CD4-positive, alpha-beta T cell treated with Interleukin-12 subunit alpha and Interleukin-12 subunit beta, for 1 hour (primary cell): ENCODE measurements around the gene TCOF1.
A peak's percentile ranks its signal among the peaks of the same experiment; 100 is the strongest.

Source experiments
- DNase-seq: peaks from one replicate; pipeline ENCODE4 v3.0.0-alpha.2; 2020

The TCOF1 gene, protein sequence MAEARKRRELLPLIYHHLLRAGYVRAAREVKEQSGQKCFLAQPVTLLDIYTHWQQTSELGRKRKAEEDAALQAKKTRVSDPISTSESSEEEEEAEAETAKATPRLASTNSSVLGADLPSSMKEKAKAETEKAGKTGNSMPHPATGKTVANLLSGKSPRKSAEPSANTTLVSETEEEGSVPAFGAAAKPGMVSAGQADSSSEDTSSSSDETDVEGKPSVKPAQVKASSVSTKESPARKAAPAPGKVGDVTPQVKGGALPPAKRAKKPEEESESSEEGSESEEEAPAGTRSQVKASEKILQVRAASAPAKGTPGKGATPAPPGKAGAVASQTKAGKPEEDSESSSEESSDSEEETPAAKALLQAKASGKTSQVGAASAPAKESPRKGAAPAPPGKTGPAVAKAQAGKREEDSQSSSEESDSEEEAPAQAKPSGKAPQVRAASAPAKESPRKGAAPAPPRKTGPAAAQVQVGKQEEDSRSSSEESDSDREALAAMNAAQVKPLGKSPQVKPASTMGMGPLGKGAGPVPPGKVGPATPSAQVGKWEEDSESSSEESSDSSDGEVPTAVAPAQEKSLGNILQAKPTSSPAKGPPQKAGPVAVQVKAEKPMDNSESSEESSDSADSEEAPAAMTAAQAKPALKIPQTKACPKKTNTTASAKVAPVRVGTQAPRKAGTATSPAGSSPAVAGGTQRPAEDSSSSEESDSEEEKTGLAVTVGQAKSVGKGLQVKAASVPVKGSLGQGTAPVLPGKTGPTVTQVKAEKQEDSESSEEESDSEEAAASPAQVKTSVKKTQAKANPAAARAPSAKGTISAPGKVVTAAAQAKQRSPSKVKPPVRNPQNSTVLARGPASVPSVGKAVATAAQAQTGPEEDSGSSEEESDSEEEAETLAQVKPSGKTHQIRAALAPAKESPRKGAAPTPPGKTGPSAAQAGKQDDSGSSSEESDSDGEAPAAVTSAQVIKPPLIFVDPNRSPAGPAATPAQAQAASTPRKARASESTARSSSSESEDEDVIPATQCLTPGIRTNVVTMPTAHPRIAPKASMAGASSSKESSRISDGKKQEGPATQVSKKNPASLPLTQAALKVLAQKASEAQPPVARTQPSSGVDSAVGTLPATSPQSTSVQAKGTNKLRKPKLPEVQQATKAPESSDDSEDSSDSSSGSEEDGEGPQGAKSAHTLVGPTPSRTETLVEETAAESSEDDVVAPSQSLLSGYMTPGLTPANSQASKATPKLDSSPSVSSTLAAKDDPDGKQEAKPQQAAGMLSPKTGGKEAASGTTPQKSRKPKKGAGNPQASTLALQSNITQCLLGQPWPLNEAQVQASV (N-terminal part only)

GRCh38 chr5:150357326-150358260, at the start of gene TCOF1:
TSS of gene TCOF1 (plus strand) at chr5:150357697. CDS start at chr5:150357747, 50 bp downstream.
- peak; percentile 97 for DNase-seq

GRCh38 chr5:150309101-150309885, 48.2 kb upstream of the TCOF1 start:
- DNase-seq: no peak

GRCh38 chr5:150309886-150310239, 47.6 kb upstream of the TCOF1 start:
- no peak for DNase-seq

GRCh38 chr5:150310246-150310645, 47.3 kb upstream of the TCOF1 start:
- no peak for DNase-seq

DNA sequence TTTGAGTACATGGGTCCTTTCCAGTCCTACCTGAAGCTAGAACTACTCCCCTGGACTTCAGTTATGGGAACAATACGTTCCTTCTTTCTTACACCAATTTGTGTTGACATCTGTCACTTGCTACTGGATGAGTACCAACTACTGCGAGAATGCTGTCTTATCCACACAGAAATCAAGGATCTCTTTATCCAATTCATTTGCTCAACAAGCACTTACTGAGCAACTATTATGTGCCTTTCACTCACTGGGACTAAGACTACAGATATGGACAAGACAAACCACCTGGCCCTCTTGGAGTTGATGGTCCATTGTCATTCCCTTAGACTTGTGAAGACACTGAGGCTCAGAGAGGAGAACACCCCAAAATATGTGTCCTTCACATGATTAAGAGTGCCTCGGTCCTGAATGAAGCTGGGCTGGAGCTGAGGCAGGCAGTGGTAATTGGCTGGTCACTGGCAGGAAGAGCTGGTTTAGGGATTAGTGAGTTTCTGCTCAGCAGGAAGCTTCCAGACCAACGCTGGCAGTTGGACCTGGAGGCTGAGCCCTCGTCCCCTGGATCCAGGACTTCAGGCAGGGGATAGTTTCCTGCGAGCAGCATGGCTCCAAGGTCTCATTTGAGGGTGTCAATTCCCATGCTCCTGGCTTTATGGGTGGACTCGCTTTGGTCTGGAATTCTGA, 46.3 kb upstream of the TCOF1 start:
- no peak for DNase-seq

DNA sequence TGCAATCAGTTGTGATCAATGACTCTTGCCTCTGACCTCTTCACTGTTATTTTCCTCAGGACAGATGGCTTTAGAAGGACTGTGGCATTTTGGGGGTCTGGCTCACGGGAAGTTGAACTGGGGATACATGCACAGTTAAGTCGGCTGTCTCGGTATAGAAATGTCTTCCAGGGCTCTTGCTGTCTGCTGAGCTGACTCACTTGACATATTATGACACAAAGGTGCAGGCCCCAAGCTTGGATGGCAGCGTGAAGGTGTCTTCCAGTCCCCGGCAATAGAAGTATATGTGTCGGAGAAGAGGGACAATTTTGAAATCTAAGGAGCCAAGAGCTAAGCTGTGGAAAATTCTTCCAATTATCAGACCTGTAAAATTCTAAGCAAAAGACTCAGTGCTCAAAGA, 45.0 kb upstream of the TCOF1 start:
- no peak for DNase-seq

GRCh38 chr5:150313501-150313900, 44.0 kb upstream of the TCOF1 start:
- DNase-seq: no peak

- DNase-seq: no peak
These were observed 43.4 kb upstream of the TCOF1 start for GRCh38 chr5:150313921-150314716.

GRCh38 chr5:150315245-150315644, 42.3 kb upstream of the TCOF1 start:
- DNase-seq: no peak

GRCh38 chr5:150316320-150316719, 41.2 kb upstream of the TCOF1 start:
- no peak for DNase-seq

DNA sequence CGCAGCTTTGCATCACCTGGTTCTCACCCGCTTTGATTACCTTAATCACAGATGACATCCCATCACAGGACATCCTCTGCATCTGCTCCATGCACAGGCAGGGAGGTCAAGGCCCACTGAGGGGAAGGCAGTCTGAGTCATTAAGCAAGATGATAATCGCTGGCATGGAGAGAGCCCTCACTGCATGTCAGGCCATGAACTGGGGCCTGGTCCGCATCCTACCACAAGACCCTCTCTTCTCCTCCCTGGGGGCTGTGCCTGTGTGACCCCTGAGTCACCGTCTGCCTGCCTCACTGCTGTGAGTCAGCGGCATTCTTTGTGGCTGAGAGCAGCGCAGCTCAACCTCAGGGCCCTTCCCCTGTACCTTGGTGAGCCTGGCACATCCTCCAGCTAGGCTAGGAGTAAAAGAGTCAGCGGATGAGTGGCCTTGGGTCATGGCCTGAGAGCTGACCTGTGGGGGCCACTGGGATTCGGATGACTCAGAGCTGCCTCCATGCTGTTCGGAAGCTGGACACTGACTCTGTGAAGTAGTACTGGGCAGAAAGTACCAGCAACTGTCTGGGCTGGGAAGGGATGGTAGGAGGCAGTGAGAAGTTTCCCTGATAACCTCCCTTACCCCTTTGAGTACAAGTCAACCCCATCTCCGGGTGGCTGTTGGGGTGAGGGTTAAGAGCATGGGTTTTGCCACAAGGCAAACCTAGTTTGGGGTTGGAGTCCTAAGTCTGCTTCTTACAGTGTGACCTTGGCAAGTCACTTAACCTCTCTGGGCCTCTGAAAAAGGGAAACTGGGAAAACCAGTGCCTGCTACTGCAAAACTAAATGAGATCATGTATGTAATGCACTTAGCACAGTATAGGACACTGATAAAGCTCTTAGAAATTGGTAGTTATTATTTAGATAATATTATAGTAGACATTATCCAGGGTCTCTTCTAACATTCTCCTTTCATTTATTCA, 40.2 kb upstream of the TCOF1 start:
- no peak for DNase-seq

DNA sequence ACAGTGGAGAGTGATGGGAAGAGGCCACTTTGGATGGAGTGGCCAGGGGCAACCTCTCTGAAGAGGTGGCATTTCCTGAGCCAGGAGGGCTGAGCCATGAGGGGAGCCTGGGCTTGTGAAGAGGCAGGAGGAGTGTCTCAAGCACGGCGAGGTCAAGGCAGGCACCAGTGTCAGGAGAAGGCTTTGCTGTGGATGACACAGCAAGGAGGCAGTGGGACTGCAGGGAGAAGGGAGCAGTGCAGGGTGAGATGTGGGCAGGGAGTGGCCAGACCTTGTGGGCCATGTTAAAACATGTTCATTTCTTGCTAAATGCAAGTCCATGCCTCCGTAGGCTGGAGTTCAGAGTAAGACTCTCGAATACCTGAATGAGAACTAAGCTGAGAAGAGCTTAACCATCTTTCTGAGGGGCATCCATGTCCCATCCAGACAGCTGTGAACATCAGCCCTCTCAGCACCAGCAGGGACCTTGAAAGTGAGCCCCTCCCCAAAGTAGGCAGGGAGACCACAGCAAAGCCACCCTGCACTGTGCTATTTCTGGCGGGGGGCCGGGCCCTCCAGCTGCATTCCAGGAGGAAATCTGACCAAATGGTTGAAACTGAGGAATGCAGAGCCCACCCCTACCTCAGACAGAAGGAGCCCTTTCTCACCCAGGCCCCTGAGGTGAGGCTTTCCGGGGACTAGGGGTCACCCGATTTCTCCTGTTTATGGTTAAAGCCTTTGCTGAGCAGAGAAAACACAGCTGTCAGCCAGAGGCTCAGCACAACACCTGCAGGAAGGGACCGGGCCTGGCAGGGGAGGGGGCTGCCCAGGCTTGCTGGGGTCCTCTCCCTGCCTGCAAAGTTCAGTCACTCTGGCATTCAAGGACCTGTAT, 38.6 kb upstream of the TCOF1 start:
- DNase-seq: no peak

- DNase-seq: no peak
These were observed 38.1 kb upstream of the TCOF1 start for GRCh38 chr5:150319484-150319790.

- no peak for DNase-seq
These were observed 37.4 kb upstream of the TCOF1 start for GRCh38 chr5:150320044-150320613.

GRCh38 chr5:150321211-150321610, 36.3 kb upstream of the TCOF1 start:
- no peak for DNase-seq

GRCh38 chr5:150321784-150322183, 35.7 kb upstream of the TCOF1 start:
- DNase-seq: no peak

DNA sequence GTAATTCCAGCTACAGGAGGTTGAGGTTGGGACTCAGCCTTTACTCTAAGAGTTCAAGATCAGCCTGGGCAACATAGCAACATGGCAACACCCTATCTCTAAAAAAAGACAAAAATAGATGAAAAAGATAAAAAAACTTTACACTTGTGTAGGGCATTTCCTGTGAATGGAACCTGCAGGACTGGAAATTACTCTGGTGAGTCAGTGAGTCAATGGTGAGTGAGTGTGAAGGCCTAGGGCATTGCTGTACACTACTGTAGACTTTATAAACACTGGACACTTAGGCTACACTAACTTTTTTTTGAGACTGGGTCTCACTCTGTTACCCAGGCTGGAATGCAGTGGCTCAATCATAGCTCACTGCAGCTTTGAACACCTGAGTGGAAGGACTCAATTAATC, 35.3 kb upstream of the TCOF1 start:
- no peak for DNase-seq
